ENCODE results near the gene ST3GAL3. TPM values are rescaled to one million over a fixed set of nuclear protein-coding genes. Genes with fewer than 3 reads are reported as not detected.

The ST3GAL3 gene
- polyA plus RNA-seq, 2 of the 4 experiments (the other 2 are of a cell fraction) = 2.5 to 4.0 TPM

DNA sequence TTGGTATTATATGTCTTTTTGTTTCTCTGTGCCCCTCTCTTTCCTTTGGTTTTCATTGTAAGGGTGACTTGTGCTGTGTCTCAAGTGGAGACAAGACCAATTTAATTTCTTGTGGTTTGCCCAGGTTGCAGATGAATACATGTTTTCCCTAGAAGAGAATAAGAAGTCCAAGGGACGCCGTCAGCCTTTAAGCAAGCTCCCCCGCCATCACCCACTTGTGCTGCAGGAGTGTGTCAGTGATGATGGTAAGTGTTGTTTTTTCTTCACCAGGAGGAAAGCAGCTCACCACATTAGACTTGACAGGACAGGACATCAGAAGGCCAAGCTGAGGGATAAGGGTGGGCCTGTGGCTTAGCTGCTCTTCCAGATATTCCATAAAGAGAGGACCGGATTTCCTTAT lies 23.8 kb upstream of the ST3GAL3 start:
- Histone ChIP-seq H3K4me1 (no peaks in the 10 kb centered on the region), H3K4me3 (no peak overlapping the region), H3K9me3 (no peaks in the 10 kb centered on the region), H3K27ac (no peak overlapping the region), H3K4me2 (no peak overlapping the region)
- 86% methylated on average over 4 of the region's 4 CpGs for WGBS (ENCODE audit: missing lambda C conversion rate)
- no peak for TF ChIP-seq HOXA7 (CRISPR knock-in tag; IDR thresholded peaks at IDR 0.05)
- DNase-seq (ENCODE audit: low read depth in 1 of 2, low spot score in 1 of 2) (no peak), FAIRE-seq (no peak), ATAC-seq (no peak)
- ChIA-PET POLR2A (no interaction called here), CTCF (interaction anchor here (0.7 to 1.2 kb wide), 2 partner anchors 24 to 81 kb away, joined by 3 read pairs; no protein-coding TSS in a partner anchor)

DNA sequence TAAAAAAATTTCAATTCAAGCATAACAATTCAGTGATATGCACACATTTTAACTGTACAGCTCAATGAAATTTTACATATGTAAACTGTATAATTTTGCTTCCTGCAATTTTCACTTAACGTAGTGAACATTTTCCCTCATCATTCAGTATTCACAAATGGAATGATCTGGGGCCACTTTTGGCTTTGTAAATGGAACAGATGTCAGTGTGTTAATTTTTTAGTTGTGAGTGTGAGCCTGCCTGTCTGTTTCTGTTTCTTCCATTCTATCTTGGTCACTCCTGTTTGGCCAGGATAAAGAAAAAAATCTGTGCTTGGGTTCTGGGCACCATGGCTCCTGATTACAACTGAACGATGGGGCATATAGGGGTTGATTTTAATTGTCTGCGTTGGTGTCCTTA lies 20.5 kb upstream of the ST3GAL3 start:
- ATAC-seq (no peak), FAIRE-seq (no peak), DNase-seq (ENCODE audit: low read depth in 1 of 2, low spot score in 1 of 2) (no peak)
- CTCF ChIA-PET = no interaction called here
- Histone ChIP-seq H3K9me3 (no peaks in the 10 kb centered on the region), H3K4me2 (no peak overlapping the region), H3K27ac (no peak overlapping the region), H3K4me1 (no peaks in the 10 kb centered on the region), H3K4me3 (no peak overlapping the region)
- TF ChIP-seq, protein P1, sequence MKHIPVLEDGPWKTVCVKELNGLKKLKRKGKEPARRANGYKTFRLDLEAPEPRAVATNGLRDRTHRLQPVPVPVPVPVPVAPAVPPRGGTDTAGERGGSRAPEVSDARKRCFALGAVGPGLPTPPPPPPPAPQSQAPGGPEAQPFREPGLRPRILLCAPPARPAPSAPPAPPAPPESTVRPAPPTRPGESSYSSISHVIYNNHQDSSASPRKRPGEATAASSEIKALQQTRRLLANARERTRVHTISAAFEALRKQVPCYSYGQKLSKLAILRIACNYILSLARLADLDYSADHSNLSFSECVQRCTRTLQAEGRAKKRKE (CRISPR knock-in tag; IDR thresholded peaks at IDR 0.05; ENCODE audit: low read depth) = no peak
- no peak for TF ChIP-seq FOSL2 (IDR thresholded peaks at IDR 0.05)
- TF ChIP-seq FOSL2 (CRISPR knock-in tag; IDR thresholded peaks at IDR 0.05) = no peak
- TF ChIP-seq POLR2AphosphoS2 (conservative IDR thresholded peaks at IDR 0.05; ENCODE audit: low read length) = no peak
- TF ChIP-seq BHLHE40 (IDR thresholded peaks at IDR 0.05; ENCODE audit: low read depth, low read length) = no peak
- no peak for TF ChIP-seq RFX5 (IDR thresholded peaks at IDR 0.05)
- no peak for TF ChIP-seq NFE2L2 (conservative IDR thresholded peaks at IDR 0.05; ENCODE audit: low read length)
- TF ChIP-seq MAZ (IDR thresholded peaks at IDR 0.05; ENCODE audit: borderline replicate concordance, low read depth, low read length) = no peak
- no peak for TF ChIP-seq RNF2 (IDR thresholded peaks at IDR 0.05; ENCODE audit: borderline replicate concordance, low read depth)
- no peak for TF ChIP-seq EHMT2 (IDR thresholded peaks at IDR 0.05; ENCODE audit: low read depth)
- 95% methylated on average over 3 of the region's 3 CpGs for WGBS (ENCODE audit: missing lambda C conversion rate)
- POLR2A ChIA-PET = no interaction called here

DNA sequence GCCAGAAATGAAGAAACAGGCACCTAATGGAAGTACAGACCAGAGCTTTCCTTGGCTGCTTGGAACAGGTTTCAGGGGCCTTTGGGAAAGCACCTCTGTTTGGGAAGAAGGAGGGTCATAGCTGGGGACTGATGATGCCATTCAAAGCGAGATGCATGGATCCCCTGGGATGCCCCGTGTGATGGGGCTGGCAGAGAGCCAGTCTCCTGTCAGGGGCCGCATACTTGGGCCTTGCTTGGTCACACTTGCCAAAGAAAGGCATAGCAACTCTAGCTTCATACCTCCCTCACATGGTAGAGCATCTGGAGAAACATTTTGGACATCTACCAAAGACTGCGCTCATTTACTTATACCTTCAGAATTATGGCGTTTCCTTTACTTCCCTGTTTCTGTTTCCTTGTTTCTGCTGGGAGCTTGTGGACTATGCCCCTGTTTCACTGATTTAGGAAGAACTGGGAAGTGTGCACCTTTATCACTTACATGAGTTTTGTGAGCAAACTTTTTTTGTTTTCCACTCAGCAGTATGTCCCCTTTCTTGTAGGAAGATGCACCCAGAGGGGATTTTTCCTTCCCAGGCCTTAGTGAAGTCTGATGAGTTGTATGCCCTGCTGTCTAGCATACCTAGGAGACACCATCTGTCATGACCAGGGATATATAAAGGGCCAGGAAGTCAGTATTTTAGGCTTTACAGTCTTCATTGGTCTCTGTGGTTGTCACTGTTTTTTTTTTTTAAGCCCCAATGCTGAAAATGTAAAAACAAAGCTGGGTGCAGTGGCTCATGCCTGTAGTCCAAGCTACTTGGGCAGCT lies 19.8 kb upstream of the ST3GAL3 start:
- FAIRE-seq = no peak
- Histone ChIP-seq H3K4me2 (no peak overlapping the region), H3K4me3 (no peak overlapping the region), H3K4me1 (no peaks in the 10 kb centered on the region), H3K27ac (no peak overlapping the region), H3K9me3 (no peaks in the 10 kb centered on the region)
- ChIA-PET POLR2A (interaction anchor here (0.7 to 1.3 kb wide), 3 partner anchors 19 to 37 kb away, joined by 3 to 5 read pairs (median 3); partner anchors contain the start of gene KDM4A), CTCF (no interaction called here)
- no peak for ATAC-seq
- WGBS (ENCODE audit: missing lambda C conversion rate) = 76% methylated on average over 5 of the region's 5 CpGs
- DNase-seq (ENCODE audit: low read depth in 1 of 2, low spot score in 1 of 2) = no peak
- TF ChIP-seq ZFP36 (IDR thresholded peaks at IDR 0.05; ENCODE audit: borderline replicate concordance, partially characterized antibody) = no peak
- TF ChIP-seq, protein P2, sequence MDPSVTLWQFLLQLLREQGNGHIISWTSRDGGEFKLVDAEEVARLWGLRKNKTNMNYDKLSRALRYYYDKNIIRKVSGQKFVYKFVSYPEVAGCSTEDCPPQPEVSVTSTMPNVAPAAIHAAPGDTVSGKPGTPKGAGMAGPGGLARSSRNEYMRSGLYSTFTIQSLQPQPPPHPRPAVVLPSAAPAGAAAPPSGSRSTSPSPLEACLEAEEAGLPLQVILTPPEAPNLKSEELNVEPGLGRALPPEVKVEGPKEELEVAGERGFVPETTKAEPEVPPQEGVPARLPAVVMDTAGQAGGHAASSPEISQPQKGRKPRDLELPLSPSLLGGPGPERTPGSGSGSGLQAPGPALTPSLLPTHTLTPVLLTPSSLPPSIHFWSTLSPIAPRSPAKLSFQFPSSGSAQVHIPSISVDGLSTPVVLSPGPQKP (IDR thresholded peaks at IDR 0.05; ENCODE audit: low read depth, low read length) = no peak
- no peak for TF ChIP-seq RCOR1 (IDR thresholded peaks at IDR 0.05; ENCODE audit: low read depth, low read length)
- no peak for TF ChIP-seq ZNF302 (CRISPR knock-in tag; IDR thresholded peaks at IDR 0.05)
- TF ChIP-seq, protein P3, sequence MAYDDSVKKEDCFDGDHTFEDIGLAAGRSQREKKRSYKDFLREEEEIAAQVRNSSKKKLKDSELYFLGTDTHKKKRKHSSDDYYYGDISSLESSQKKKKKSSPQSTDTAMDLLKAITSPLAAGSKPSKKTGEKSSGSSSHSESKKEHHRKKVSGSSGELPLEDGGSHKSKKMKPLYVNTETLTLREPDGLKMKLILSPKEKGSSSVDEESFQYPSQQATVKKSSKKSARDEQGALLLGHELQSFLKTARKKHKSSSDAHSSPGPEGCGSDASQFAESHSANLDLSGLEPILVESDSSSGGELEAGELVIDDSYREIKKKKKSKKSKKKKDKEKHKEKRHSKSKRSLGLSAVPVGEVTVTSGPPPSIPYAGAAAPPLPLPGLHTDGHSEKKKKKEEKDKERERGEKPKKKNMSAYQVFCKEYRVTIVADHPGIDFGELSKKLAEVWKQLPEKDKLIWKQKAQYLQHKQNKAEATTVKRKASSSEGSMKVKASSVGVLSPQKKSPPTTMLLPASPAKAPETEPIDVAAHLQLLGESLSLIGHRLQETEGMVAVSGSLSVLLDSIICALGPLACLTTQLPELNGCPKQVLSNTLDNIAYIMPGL (CRISPR knock-in tag; IDR thresholded peaks at IDR 0.05; ENCODE audit: borderline replicate concordance) = no peak
- TF ChIP-seq KDM1A (IDR thresholded peaks at IDR 0.05; ENCODE audit: low read depth) = no peak
- no peak for TF ChIP-seq RNF2 (IDR thresholded peaks at IDR 0.05; ENCODE audit: borderline replicate concordance, low read depth)
- TF ChIP-seq, protein P4, sequence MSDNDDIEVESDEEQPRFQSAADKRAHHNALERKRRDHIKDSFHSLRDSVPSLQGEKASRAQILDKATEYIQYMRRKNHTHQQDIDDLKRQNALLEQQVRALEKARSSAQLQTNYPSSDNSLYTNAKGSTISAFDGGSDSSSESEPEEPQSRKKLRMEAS (IDR thresholded peaks at IDR 0.05) = no peak
